NCI-H2196 (cell line): Measurements from ENCODE around the gene PVALB.
"Not testable (repeated sequence)": the region's sequence is repeated elsewhere in the genome, so short reads cannot be mapped to it uniquely, and the experiment has no call there.

Experiments used
- DNase-seq: peaks from one replicate; lab custom pipeline; 2025; ENCODE audit not compliant: unreplicated experiment; lab: John Stamatoyannopoulos, UW

PVALB gene

GRCh38 chr22:36758792-36759271, 58.0 kb downstream of the PVALB start:
- no peak for DNase-seq

DNA sequence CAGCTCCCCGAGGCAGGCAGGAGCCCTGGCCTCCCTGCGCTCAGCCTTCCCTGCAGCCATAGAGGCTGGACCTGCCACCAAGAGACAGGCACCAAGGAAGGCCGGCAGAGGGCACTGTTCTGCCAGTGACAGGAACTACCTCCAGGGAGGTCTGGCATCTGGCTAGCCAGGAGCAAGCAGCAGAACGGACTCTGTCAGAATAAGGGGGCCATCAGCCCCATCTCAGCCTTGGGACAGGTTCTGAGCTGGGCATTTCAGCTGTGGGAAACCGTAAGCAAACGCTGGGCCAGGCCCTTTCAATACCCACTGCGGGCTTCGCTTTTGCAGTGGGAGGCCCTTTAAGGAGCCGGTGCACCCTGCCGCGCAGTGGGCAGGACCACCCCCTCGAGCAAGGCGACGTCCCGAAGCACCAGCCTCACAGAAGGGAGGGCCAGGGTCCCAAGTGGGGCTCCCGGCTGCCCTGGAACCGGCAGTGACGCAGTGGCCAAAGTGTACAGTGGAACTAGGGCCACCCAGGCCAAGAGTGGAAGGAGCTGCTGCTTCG, 59.1 kb downstream of the PVALB start:
- peak; percentile 44 for DNase-seq

DNA sequence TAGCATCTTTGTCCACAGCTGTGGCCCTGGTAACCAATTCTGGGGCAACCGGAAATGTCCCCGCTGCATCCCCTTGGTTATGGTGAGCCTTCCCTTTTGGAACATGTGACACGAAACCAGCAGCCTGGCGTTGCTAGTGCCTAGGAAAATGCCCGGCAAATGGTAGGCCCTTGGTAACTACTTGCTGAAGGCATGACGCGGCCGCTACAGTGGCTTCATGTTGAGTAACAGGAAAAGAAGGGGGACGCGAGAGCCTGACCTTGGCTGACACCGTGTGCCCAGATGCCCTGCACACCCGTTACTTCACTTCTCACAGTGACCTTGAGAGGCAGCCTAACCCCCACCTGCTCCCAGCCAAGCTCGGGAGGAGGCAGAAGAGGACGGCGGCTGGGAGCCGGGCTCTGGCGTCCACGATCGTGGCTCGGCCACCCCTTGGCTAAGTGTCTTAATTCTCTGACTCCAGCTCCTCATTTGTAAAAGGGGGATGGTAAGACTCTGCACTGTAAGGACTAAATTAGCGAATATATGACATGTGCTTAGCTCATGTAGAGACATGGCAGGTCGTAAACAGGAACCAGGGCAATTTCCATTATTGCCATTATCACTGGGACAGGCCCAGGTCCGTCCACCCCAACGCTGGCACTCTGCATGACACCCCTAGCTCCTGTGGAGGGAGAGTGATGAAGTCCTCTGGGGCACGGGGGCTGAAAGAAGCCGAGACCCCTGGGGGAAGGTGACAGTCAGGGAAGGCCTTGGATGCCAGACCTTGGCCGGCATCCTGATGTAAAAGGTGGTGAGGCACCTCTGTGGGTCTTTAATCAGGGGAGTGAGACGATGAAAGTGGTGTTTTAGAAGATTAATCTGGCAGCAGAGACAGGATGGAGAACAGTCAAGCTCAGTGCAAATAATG, 59.8 kb downstream of the PVALB start:
- DNase-seq: no peak

- DNase-seq: no peak
Measured at GRCh38 chr22:36756031-36756430, 60.8 kb downstream of the PVALB start.

DNA sequence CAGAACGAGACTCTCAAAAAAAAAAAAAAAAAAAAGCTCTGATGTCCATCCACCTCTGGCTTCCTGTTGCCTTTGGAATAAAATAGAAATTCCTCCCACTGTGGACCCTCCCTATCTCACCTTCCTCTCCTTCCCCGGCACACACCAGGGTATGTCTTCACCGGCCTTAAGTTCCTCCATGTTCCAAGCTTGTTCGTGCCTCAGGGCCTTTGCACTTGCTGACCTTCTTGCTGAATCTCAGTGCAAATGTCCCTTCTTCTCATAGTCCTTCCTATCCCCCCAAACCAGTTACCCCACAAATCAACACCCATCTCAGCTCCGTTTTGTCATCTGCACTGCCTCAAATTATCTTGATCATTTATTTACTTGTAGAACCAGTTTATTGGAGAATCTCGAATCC, 61.5 kb downstream of the PVALB start:
- no peak for DNase-seq

DNA sequence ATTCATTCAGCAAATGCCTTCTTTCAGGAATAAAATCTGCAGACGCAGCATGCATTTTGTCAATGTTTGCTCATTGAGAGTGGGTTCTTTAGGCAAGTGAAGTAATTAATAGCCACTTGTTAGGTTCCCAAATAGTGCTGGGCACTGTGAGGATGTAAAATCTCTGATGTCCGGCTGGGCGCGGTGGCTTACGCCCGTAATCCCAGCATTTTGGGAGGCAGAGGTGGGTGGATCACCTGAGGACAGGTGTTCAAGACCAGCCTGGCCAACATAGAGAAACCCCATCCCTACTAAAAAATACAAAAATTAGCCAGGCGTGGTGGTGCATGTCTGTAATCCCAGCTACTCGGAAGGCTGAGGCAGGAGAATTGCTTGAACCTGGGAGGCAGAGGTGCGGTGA, 62.0 kb downstream of the PVALB start:
- DNase-seq: not testable (repeated sequence)

DNA sequence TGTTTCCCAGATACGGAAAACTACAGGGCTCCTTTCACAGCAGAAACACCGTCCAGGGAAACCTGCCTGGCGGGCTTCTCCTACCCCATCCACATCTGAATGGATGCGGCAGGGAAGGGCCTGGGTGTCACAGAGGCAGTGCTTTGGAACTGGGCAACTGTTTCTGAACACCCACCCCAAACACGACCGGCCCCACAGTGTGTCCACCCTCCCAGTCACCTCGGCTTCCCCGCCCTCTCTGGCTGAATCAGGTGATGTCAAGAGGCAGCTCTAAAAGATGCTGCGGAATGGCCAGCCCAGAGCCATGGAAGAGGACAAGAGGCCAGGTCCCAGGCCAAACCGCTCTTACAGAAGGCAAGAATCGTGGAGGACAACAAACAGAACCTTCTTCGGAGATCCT, 62.9 kb downstream of the PVALB start:
- no peak for DNase-seq

DNA sequence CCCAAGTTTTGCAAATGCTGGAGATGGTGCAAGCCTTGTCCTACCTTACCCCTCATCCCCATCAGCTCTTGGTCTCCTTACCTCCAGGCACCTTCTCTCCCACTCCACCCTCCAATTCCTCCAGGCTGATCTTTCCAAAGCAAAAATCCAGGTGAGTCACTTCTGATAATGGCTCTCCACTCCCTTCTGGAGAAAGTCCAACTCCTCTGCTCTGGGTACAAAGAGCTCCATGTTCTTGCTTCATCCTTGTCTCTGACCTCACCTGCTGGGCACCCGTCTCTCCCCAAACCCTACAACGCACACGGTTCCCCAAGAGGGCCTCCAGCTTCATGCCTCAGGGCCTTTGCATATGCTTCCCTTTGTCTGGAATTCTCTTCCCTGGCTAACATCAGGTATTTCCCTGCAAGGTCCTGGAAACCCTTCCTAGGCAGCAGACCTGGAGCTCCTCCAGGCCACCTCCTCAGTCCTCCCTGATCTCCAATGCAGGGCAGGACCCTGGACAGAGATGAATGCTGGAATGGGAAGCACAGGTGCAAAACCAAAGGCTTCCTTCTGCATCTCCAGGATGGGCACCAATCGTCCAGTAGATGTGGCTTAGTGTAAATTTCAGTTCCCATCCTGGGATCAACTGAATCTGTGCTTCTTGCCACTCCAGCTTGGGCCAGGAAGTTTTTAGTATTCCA, 63.6 kb downstream of the PVALB start:
- DNase-seq: no peak
